Measurements from ENCODE around the gene RGS9BP. TPM values are rescaled to one million over a fixed set of nuclear protein-coding genes. Genes with fewer than 3 reads are reported as not detected.

RGS9BP gene
- total RNA-seq, 1 donor = 0.36 TPM

DNA sequence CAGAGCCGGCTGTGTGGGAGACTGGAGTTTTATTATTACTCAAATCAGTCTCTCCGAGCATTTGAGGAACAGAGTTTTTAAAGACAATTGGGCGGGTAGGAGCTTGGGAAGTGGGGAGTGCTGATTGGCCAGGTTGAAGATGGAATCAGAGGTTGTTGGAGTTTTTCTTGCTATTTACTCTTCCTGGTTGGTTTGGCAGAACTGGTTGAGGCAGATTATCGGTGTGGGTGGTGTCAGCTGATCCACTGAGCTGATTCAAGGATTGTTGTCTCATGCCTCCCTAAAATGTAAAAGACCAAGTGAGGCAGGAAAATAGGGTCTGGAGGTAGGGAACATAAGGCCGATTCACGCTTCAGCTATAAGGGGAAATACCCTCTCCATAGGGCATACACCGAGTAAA, 42.6 kb downstream of the RGS9BP start:
- DNase-seq (ENCODE audit: low read depth) = no peak
- no peak overlapping the region for H3K4me3 ChIP-seq (ENCODE audit: low read depth, low read length)
- TF ChIP-seq, protein P1, sequence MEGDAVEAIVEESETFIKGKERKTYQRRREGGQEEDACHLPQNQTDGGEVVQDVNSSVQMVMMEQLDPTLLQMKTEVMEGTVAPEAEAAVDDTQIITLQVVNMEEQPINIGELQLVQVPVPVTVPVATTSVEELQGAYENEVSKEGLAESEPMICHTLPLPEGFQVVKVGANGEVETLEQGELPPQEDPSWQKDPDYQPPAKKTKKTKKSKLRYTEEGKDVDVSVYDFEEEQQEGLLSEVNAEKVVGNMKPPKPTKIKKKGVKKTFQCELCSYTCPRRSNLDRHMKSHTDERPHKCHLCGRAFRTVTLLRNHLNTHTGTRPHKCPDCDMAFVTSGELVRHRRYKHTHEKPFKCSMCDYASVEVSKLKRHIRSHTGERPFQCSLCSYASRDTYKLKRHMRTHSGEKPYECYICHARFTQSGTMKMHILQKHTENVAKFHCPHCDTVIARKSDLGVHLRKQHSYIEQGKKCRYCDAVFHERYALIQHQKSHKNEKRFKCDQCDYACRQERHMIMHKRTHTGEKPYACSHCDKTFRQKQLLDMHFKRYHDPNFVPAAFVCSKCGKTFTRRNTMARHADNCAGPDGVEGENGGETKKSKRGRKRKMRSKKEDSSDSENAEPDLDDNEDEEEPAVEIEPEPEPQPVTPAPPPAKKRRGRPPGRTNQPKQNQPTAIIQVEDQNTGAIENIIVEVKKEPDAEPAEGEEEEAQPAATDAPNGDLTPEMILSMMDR (IDR thresholded peaks at IDR 0.05; ENCODE audit: insufficient read depth, low read length) = no peak

GRCh38 chr19:32719611-32720059, 44.0 kb downstream of the RGS9BP start, which contains the start of gene TDRD12:
Gene TDRD12 (plus strand): TSS chr19:32719767. CDS start chr19:32720073, 306 bp downstream.
- TF ChIP-seq, protein P1 (IDR thresholded peaks at IDR 0.05; ENCODE audit: insufficient read depth, low read length) = no peak
- DNase-seq (ENCODE audit: low read depth) = no peak

GRCh38 chr19:32720216-32720935, 44.7 kb downstream of the RGS9BP start:
- TF ChIP-seq, protein P1 (IDR thresholded peaks at IDR 0.05; ENCODE audit: insufficient read depth, low read length) = no peak
- no peak for DNase-seq (ENCODE audit: low read depth)
- H3K4me3 ChIP-seq (ENCODE audit: low read depth, low read length) = no peak overlapping the region

More at GRCh38 chr19:32719611-32720059, 44.0 kb downstream of the RGS9BP start, which contains the start of gene TDRD12:
- H3K4me3 ChIP-seq (ENCODE audit: low read depth, low read length) = no peak within 1 kb of the TSS

GRCh38 chr19:32720936-32721250, 45.2 kb downstream of the RGS9BP start:
- H3K4me3 ChIP-seq (ENCODE audit: low read depth, low read length) = no peak overlapping the region
- DNase-seq (ENCODE audit: low read depth) = no peak
- TF ChIP-seq, protein P1 (IDR thresholded peaks at IDR 0.05; ENCODE audit: insufficient read depth, low read length) = no peak

Small RNA genes within 50 kb of the gene (small RNA-seq; reads per million reads assigned to genes)
- gene RN7SL789P = not detected

Other genes starting within 250 kb of the RGS9BP start
- gene PDCD5, start 94.7 kb upstream of the RGS9BP start, total RNA-seq (ENCODE audit: low replicate concordance) = 71.2 and 161 TPM in 2 replicates
- 29.0 and 29.6 TPM in 2 replicates for gene ANKRD27, start 668 bp upstream of the RGS9BP start, total RNA-seq (ENCODE audit: low replicate concordance)
- gene NUDT19, start 16.0 kb downstream of the RGS9BP start, total RNA-seq (ENCODE audit: low replicate concordance) = 3.5 and 10.2 TPM in 2 replicates
- 0.36 TPM in 1 of 2 replicates, not detected in the other for gene TDRD12, start 43.9 kb downstream of the RGS9BP start, total RNA-seq (ENCODE audit: low replicate concordance)
- gene SLC7A9, start 193.9 kb downstream of the RGS9BP start, total RNA-seq (ENCODE audit: low replicate concordance) = not detected in 2 replicates

All from fibroblast of the aortic adventitia (primary cell).